ENCODE data around the gene FBXO42. TPM values are rescaled to one million over a fixed set of nuclear protein-coding genes. Genes with fewer than 3 reads are reported as not detected.

The FBXO42 gene
- total and polyA plus RNA-seq, 3 donors from 2014 or later = 25.0 to 45.6 (median 42.0) TPM

DNA sequence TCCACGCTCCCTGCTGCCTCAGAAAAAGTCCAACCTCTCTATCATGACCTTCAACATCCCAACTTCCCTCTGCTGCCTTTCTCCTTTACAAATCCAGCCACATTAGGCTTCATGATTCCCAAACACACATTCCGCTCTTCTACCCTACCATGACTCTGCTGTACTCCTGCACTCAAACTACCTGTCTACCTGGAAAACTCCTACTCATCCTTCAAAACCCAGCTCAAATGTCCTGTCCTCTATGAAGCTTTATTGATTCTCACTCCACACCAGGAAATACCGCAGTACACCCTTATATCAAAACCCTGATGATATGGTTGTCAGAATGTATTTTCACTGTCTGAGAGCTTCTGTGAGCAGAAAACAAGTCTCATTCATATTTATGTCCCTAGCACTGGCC lies 148.7 kb downstream of the FBXO42 start:
- intact Hi-C loops (cut with DNase I; ENCODE audit: low total_unique reads) = no loop called here

DNA sequence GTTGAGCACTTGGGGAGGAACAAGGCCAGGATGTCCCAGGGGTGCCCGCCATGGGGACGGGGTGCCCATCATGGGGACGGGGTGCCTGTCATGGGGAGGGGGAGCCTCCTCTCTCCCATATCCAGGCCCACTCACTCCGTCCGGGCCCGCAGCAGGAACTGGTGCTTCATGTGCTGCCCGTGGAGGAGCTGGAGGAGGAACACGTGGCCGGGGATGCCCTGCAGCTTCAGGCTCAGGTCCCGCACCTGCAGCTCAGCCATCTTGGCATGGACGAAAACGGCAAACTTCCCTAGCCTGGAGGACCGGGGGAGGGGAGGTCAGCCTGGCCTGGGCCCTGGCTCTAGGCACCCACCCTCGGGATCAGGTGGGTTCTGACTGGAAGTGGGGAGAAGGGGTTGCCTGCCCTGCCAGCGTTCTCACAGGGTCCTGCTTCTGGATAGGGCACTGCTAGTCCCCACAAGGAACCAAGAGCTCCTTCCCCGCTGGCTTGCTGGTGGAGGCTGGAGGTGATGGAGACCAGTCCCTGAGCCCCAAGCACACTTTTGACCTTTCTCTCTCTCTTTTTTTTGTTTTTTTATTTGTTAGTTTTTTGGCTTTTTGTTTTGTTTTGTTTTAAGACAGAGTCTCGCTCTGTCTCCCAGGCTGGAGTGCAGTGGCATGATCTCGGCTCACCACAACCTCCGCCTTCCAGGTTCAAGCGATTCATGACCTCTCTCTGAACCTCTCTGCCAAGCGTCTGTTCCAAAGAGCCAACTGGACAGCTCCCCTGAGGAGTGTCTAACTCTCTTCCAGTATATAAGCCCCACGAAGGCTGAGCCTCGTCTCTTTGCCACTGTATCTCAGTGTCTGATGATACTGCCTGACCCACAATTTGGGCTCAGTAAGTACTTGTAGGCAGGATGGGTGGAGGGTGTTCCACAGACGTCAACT lies 149.7 kb downstream of the FBXO42 start:
- WGBS, 2 donors = 87 to 89% methylated on average over 23 of the region's 24 CpGs
- no peak for DNase-seq
- intact Hi-C loops (cut with DNase I; ENCODE audit: low total_unique reads) = no loop called here

More for the DNA sequence above, 148.7 kb downstream of the FBXO42 start:
- Histone ChIP-seq H3K4me3 (no peak overlapping the region), H3K27ac (no peak overlapping the region), H3K36me3 (ENCODE audit: low read depth, missing control alignments) (no peaks in the 10 kb centered on the region), H3K9me3 (no peaks in the 10 kb centered on the region), H3K27me3 (no peaks in the 10 kb centered on the region), H3K4me1 (peaks cover 10% of the 10 kb centered on the region)
- no peak for DNase-seq
- TF ChIP-seq, protein P1, sequence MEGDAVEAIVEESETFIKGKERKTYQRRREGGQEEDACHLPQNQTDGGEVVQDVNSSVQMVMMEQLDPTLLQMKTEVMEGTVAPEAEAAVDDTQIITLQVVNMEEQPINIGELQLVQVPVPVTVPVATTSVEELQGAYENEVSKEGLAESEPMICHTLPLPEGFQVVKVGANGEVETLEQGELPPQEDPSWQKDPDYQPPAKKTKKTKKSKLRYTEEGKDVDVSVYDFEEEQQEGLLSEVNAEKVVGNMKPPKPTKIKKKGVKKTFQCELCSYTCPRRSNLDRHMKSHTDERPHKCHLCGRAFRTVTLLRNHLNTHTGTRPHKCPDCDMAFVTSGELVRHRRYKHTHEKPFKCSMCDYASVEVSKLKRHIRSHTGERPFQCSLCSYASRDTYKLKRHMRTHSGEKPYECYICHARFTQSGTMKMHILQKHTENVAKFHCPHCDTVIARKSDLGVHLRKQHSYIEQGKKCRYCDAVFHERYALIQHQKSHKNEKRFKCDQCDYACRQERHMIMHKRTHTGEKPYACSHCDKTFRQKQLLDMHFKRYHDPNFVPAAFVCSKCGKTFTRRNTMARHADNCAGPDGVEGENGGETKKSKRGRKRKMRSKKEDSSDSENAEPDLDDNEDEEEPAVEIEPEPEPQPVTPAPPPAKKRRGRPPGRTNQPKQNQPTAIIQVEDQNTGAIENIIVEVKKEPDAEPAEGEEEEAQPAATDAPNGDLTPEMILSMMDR (IDR thresholded peaks at IDR 0.05) = no peak
- TF ChIP-seq POLR2A (IDR thresholded peaks at IDR 0.05) = no peak
- WGBS, 2 donors = 65 to 69% methylated on average over 3 of the region's 3 CpGs

DNA sequence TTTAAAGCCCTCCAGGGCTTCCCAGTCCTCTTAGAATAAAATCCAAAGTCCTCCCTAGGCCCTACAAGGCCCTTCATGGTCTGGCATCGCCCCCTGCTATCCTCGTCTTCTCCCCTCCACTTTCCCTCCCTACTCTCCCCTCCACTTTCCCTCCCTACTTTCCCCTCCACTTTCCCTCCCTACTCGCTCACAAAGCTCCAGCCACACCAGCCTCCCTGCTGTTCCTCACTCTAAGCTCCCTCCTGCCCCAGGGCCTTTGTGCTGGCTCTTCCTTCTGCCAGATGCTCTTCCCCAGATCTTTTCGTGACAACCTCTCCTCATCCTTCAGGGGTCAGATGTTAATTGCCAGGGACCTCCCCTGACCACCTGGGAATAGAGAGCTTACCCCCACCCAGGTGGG lies 152.6 kb downstream of the FBXO42 start:
- intact Hi-C loops (cut with DNase I; ENCODE audit: low total_unique reads) = no loop called here
- H3K9me3 ChIP-seq = no peaks in the 10 kb centered on the region
- H3K27me3 ChIP-seq = no peaks in the 10 kb centered on the region
- H3K4me3 ChIP-seq = no peak overlapping the region
- no peak for TF ChIP-seq POLR2A (IDR thresholded peaks at IDR 0.05)
- TF ChIP-seq, protein P1 (IDR thresholded peaks at IDR 0.05) = no peak
- DNase-seq = no peak
- no peak overlapping the region for H3K27ac ChIP-seq
- WGBS, 2 donors = 92 to 94% methylated on average over 4 of the region's 4 CpGs
- H3K36me3 ChIP-seq (ENCODE audit: low read depth, missing control alignments) = no peaks in the 10 kb centered on the region
- no peaks in the 10 kb centered on the region for H3K4me1 ChIP-seq

More for the DNA sequence above, 149.7 kb downstream of the FBXO42 start:
- Histone ChIP-seq H3K27me3 (no peaks in the 10 kb centered on the region), H3K9me3 (no peaks in the 10 kb centered on the region), H3K27ac (no peak overlapping the region), H3K4me1 (peaks cover 9% of the 10 kb centered on the region), H3K4me3 (no peak overlapping the region), H3K36me3 (ENCODE audit: low read depth, missing control alignments) (no peaks in the 10 kb centered on the region)
- TF ChIP-seq POLR2A (IDR thresholded peaks at IDR 0.05) = no peak
- TF ChIP-seq, protein P1 (IDR thresholded peaks at IDR 0.05) = no peak

DNA sequence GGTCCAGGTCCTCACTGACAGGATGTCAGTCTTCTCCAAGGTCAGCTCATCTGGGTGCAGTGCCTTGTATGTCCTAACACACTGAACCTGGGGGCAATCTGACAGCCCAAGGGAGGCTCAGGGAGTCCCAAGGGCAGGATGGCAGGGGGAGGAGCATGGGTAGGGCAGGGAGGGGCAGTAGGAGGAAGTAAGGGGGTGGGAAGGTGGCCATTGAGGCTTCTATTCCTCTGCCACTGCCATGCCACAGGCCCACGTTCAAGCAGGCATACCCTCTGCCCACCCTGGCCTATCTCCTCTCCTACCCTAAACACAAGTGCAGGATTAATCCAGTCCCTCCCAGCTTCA lies 153.2 kb downstream of the FBXO42 start:
- Histone ChIP-seq H3K27ac (no peak overlapping the region), H3K9me3 (no peaks in the 10 kb centered on the region), H3K36me3 (ENCODE audit: low read depth, missing control alignments) (no peaks in the 10 kb centered on the region), H3K4me1 (no peaks in the 10 kb centered on the region), H3K27me3 (no peaks in the 10 kb centered on the region), H3K4me3 (no peak overlapping the region)
- intact Hi-C loops (cut with DNase I; ENCODE audit: low total_unique reads) = no loop called here
- DNase-seq = no peak
- WGBS, 2 donors = 83 to 100% methylated on average over 1 of the region's 1 CpG
- TF ChIP-seq, protein P1 (IDR thresholded peaks at IDR 0.05) = no peak
- TF ChIP-seq POLR2A (IDR thresholded peaks at IDR 0.05) = no peak
